NCI-H2107 treated with DMSO at 0.1 percent for 48 hours (cell line): ENCODE measurements around the gene TKFC.

Source experiments
- DNase-seq: peaks from one replicate; lab custom pipeline; 2025; ENCODE audit not compliant: unreplicated experiment; lab: John Stamatoyannopoulos, UW

Gene TKFC

GRCh38 chr11:61345170-61345610 lies 12.2 kb downstream of the TKFC start:
- DNase-seq, result no peak

- DNase-seq, result no peak
Measured at GRCh38 chr11:61345954-61346843, 13.2 kb downstream of the TKFC start.

GRCh38 chr11:61347916-61348461 lies 15.0 kb downstream of the TKFC start:
- DNase-seq, result no peak

DNA sequence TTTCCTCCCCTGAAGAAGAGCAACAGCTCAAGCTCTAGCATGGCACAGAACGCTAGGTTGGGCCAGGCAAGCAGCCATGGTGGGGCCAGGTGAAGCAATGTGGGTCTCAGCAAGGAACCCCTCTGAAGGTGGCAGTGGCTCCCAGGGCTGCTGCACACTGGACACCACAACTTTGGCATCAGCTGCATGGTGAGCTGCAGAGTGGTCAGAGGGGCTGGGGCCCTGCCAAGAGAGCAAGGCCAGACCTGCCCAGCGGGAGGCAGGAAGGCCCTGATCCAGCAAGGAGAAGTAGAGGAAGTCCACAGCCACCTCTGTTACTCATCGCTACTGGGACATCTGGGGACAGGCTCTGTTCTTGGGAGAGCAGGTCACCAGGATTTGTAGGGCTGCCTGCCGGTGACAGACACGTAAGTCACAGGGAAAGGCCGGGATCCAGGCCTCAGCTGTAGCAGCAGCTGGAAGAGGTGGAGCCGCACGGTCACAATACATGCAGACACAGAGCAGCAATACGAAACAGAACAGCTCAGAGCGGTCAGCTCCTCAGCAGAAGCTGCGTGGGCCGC lies 16.2 kb downstream of the TKFC start:
- DNase-seq, result no peak

- no peak for DNase-seq
Measured at GRCh38 chr11:61349916-61350315, 16.9 kb downstream of the TKFC start.

GRCh38 chr11:61350336-61350735 lies 17.3 kb downstream of the TKFC start:
- no peak for DNase-seq

- DNase-seq, result no peak
Measured at GRCh38 chr11:61350803-61351202, 17.8 kb downstream of the TKFC start.

DNA sequence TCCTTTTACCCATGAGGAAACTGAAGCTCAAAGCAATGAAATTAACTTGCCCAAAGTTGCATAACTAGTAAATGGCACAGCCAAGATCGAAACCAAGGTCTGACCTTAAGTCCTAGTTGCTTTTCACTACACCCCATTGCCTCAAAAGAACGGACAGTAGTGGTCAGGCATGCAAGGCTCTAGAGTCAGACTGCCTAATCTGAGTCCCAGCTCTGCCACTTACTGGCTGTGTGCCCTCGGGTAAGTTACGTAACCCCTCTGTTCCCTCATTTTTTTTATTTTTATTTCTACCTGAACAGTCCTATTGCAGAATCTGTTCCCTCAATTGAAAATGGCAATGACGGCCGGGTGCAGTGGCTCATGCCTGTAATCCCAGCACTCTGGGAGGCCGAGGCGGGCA lies 19.0 kb downstream of the TKFC start:
- DNase-seq, result no peak

DNA sequence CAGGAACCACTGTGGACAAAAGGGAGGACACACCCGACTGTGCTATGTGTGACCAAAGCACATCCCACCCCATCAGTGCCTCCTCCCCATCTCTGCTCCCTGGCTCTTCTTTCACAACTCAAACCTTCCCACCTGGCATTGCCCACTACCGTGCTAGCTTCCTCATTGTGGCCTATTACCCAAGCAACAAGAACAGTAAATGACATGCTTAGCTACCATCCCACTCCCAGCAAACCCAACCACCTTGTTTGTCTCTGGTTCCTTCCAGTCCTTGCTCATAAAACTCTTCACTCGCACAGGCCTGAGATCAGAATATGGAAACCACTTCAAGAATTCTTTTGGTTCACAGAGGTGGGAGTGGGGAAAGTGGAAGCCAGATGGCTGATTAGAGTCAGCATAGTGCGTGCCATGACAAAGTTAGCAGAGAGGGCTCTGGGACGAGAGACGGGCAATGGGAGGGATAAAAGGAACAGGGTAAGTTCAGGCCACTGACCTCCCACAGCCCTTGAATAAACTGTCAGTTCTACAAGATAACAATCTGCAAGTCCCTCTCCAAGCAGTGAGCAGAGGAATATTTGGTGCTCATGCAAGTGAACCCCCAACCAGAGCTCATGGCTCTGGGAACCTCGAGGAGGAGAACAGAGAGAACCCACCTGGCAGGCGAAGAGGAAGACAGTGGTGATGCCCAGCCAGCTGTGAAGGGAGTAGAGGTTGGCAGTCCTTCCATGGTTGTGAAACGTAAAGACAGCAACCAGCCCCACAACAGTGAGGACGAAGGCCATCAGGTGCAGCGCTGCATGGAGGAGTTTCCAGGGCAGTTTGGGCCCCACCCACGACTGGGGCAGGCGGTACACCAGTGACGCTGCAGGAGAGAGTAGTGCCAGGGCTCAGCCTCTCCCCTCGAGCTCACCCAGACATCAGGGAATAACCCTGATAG lies 20.4 kb downstream of the TKFC start:
- no peak for DNase-seq

DNA sequence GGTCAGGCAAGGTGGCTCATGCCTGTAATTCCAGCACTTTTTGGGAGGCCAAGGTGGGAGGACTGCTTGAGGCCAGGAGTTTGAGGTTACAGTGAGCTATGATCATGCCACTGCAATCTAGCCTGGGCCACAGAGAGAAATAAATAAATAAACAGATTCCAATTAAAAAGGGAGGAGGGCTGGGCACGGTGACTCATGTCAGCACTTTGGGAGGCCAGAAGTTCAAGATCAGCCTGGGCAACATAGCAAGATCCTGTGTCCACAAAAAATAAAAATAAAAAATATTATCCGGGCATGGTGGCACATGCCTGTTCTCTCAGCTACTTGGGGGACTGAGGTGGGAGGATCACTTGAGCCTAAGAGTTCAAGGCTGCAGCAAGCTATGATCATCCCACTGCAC lies 21.2 kb downstream of the TKFC start:
- no peak for DNase-seq

DNA sequence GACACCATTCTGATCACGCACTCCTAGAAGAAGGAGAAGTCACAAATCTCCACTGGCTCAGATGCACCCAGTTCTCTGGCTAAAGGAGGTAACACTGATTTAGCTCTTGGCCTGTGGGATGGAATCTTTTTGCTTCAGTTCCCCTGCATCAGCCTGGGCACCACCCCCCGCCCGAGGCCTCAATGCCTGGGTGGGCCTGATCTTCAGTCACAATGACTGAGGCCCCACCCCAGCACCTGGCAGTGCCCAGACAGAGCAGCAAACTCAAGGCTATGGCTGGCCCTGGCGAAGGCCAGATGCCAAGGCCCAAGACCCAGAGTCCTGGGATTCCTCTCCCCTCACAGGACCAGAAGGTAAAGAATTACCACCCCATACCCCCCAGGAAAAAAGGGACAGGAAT lies 23.7 kb downstream of the TKFC start:
- no peak for DNase-seq

DNA sequence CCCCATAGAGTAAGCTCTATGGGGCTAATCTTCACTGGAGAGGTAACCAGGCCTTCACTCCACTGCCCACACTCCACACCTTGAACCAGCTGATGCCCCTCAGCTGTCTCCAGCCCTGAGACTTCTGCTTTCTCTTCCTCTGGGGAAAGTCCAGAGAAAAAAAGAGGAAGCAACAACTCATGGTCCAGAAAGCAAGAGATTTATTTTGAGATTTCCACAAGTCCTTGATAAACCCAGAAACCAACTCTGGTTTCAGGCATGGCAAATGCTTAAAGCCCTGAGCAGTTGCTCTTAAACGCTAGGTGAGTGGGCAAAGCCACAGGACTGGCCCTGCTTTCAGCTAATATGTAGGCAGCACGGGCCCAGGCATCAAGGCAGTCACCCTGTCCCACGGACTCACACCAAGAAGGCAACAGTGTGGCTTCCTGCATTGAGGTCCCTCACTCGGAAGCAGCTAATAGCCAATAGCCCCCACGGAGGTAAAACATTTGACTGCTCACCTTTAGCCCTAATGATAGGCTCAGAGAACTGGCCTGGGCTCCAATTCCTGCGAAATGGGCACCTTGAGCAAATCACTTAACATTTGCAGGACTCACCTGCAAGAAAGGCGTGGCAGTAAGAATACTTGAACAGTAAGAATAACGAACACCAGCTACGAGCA lies 24.3 kb downstream of the TKFC start:
- no peak for DNase-seq

DNA sequence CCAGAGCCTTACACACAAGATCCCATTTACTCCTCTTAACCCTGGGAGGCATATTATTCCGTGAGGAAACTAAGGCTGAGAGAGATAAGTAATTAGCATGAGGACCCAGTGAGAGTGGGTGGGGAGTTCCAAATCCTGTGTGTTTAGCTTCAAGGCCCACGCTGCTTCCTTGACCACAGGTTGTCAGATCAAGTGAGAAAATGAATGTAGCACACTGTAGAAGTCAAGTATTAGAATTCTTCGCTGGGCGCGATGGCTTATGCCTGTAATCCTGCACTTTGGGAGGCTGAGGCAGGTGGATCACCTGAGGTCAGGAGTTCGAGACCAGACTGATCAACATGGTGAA lies 24.8 kb downstream of the TKFC start:
- no peak for DNase-seq

DNA sequence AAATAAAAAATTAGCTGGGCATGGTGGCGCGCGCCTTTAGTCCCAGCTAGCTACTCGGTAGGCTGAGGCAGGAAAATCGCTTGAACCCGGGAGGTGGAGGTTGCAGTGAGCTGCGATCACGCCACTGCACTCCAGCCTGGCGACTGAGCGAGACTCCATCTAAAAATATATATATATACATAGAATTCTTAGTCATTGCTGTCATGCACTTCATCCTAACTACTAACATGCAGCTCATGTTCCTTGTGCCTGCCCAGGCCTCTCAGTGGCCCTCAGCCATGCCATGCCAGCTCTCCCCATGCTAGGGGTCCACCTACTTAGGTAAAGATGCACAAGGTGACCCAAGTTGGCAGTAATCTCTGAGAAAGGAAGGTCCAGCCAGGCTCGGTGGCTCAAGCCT lies 25.5 kb downstream of the TKFC start:
- DNase-seq, result no peak

DNA sequence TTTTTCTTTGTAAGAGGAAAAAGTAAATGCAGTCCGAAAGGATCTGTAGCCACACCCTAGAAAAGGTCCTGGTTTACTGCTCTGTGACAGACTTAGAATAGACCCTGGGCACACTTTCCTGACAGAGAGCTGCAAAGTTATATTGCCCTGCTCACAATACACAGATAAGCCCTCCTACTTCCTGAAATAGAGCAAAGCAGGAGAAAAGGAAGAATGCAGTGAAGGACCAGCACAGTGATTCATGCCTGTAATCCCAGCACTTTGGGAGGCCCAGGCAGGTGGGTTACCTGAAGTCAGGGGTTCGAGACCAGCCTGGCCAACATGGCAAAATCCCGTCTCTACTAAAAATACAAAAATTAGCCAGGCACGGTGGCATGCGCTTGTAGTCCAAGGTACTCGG lies 26.5 kb downstream of the TKFC start:
- no peak for DNase-seq

- no peak for DNase-seq
Measured at GRCh38 chr11:61361237-61361740, 28.3 kb downstream of the TKFC start.

DNA sequence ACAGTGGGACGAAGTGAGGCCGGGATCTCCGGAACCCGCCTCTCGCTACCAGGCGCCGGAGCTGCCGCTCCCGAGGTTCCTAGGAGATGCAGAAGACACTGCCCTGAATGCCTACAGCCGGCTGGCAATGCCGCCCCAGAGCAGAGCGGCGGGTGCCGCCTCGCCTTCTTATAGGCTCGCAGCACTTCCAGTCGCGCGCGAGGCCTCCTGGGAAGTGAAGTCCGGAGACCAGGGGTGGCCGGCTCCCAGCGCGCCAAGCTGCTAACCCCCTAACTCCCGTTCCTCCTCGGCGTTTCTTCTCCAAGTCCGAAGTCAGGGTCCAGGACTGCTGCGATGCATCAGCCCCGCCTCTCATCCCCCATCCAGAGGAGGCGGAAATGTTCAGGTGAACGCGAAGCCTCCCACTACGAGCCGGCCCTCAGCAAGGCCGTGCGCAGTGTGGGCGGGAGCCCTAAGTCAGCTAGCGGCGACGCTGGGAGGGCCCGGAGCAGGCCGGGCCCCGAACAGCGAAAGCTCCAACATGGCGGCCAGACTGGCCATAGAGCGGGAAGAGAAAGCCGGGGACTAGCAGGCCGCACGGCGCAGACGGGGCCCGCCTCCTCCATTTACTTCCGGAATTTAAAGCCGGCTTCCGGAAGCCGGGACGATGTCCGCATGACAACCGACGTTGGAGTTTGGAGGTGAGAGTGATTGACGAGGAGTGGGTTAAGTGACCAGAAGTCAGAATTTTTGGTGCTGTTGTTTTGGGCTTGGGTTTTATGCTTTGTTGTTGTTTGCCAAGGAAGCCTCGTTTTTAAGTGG lies 28.9 kb downstream of the TKFC start, which contains the start of the genes CYB561A3 and TMEM138:
TSS of gene CYB561A3 (minus strand) at position 142 of the 801 bp plus-strand sequence. CDS start 5,169 bp downstream, outside the sequence.
TSS of gene TMEM138 (plus strand) at position 634 of the 801 bp plus-strand sequence. CDS start 2,017 bp downstream, outside the sequence.
- DNase-seq, result peak; percentile 71

DNA sequence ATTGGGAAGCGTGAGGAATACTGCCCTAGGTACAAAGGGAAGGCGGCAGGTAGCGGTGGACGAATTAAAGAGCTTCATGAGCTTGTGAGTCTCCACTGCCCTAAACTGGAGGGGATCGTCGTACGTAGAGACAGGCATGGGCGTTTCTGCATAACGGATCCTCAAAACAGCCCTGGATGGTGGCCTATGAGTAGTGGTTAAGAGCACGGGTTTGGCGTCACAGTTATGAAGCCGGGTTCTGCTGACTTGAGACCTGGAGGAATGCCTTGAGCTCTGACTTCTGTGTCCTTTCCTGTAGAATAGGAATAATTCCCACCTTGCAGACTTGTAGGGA lies 29.5 kb downstream of the TKFC start:
- no peak for DNase-seq

DNA sequence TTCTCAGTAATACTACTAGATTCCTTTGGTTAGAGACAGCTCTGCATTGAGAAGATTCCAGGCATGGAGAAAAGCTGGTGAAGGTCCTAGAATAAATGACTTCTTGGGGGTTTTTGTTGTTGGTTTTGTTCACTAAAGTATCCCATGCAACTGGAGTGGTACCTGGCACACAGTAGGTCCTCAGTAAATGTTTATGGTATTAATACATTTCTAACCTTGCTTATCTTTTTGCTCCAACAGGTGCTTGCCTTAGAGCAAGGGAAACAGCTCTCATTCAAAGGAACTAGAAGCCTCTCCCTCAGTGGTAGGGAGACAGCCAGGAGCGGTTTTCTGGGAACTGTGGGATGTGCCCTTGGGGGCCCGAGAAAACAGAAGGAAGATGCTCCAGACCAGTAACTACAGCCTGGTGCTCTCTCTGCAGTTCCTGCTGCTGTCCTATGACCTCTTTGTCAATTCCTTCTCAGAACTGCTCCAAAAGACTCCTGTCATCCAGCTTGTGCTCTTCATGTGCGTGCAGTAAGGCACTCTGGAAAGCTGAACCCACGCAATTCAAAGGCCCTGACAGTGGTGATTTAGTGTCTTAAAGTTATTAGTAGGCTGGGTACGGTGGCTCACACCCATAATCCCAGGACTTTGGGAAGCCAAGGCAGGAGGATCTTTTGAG lies 31.1 kb downstream of the TKFC start:
- no peak for DNase-seq
